T-helper 2 cell (primary cell): ENCODE data around the gene TMEM19.

Source experiments
- DNase-seq, 5 experiments: peaks; one replicate each; pipeline versions ENCODE4 v3.0.0 to v3.0.0-alpha.2; 2012 to 2022

Gene TMEM19

DNA sequence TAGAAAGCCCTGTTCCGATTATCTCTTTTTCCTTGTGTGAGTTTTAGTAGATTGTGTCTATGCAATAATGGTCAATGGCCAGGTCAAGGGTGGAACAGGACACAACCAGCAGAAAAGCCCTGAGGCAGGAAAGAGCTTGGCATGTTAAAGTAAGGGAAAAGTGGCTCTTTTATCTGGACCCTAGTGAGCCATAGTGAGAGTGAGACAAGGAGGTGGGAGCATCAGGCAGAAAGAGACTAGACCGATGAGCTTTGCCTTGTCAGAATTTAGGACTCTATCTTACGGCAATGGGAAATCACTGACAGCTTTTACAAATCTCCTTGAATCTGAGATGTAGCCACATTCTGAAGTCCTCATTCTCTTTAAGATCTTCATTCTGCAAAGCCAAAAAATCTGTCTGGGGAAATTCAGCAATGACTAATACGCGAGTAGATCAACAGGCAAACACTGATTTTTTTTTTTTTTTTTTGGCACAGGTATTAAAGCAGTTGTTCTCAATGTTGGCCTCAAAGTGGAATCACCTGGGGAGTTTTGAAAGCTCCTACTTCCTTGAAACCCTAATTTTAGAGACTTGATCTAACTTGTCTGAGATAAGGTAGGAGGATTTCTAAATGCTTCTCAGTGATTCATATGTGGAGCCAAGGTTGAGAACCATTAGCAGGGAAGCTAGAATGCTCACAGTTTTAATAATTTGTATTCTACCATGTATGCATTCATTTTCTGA is 33.9 kb downstream of the TMEM19 start:
- DNase-seq = no peak

GRCh38 chr12:71721783-71722505 is 36.1 kb downstream of the TMEM19 start:
- no peak for DNase-seq

GRCh38 chr12:71725011-71725410 is 39.1 kb downstream of the TMEM19 start:
- DNase-seq = no peak

DNA sequence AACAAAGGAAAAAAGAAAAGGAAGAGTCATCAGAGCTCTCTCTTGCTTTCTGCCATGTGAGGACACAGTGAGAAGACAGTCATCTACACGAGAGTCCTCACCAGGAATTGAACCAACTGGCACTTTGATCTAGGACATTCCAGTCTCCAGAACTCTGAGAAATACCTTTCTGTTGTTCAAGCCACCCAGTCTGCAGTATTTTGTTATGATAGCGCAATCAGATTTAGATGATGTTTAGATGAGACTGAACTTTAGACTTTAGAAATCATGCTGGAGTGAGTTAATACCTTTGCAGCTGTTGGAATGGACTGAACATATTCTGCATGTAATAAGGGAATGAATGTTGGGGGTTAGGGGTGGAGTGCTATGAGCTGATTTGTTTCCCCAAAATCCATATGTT is 40.7 kb downstream of the TMEM19 start:
- no peak for DNase-seq

DNA sequence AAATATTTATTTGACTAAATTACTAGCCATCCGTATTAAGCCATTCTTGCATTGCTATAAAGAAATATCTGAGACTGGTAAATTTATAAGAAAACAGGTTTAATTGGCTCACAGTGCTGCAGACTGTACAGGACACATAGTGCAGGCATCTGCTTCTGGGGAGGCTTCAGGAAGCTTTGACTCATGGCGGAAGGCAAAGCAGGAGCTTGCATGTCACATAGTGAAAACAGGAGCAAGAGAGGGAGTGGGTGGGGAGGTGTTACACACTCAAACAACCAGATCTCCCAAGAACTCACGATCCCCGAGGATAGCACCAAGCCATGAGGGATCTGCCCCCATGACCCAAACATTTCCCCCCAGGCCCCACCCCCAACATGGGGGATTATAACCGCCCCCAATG is 42.1 kb downstream of the TMEM19 start:
- no peak for DNase-seq

- DNase-seq = no peak
Measured at GRCh38 chr12:71730936-71731335, 45.1 kb downstream of the TMEM19 start.

- DNase-seq = peak in 1 of 5 experiments; percentile 8
Measured at GRCh38 chr12:71731439-71732356, 45.8 kb downstream of the TMEM19 start.

GRCh38 chr12:71732357-71732712 is 46.5 kb downstream of the TMEM19 start:
- DNase-seq = no peak

DNA sequence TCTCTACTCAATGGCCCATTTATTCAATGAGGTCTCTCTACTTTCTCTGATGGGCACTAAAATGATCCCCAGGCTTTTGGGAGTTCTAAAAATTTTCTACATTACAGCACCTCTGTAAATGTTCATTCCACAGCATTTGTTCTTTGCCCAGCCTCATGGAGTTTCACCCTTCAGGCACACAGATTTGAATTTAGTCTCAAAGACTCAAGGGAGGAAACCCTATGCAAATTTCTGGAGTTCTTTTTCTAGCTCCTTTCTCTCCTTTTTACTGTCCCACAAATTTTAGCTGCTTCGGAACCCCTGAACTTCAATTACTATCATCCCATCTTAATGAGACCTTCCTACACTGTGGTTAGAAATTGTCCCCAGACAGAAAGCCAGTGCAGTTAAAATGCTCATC is 51.3 kb downstream of the TMEM19 start:
- no peak for DNase-seq

DNA sequence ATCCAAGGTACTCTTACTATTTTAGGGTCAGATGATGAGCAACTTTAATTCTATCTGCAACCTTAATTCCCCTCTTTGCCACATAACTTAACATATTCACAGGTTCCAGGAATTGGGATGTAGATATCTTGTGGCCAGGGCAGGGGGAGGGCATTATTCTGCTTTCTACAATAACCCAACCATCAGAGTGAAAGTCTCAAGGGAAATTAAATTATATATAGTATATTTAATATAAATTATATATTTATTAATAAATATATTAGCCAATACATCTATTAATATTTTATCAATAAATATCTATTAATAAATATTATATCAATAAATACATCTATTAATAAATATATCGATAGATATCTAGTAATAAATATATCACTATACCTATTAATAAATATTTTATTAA is 57.1 kb downstream of the TMEM19 start:
- DNase-seq = no peak

- no peak for DNase-seq
Measured at GRCh38 chr12:71744522-71745300, 58.8 kb downstream of the TMEM19 start.

GRCh38 chr12:71746974-71747611 is 61.2 kb downstream of the TMEM19 start:
- peak in 3 of 5 experiments; percentile 7 to 63 (median 34) for DNase-seq

DNA sequence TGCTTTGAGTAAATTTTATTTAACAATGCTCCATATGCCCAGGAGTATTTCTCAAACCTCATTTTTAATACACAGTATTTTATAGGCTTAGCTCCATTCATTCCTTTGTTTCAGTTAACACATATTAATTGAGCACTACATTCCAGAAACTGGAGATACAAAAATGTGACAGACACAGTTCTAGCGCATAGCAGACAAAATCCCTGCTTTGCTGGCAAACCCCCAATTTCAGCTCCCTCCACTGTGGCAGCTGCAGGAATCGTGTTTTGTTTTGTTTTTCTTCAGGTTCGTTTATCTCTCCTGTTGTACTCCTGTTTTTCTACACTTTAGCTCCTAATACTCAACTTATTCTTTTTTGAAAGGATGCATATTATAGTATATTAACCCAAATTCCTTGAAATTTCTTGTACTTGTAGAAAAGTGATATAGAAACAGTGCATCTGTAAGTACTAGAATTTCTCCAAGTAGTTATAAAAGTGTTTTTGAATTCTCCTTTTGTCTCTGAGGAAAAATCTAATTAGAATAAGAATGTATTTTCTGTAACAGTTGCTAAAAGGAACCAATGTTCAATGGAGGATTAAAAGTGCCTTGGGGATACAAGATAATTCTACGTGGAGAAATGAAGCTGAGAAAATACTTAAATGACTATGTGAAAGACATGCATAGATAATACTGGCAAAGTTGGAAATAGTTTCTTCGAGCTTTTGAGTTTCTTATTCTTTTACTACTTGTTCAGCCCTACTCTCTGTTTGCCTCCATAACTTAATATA is 62.4 kb downstream of the TMEM19 start:
- no peak for DNase-seq

- no peak for DNase-seq
Measured at GRCh38 chr12:71749666-71750065, 63.8 kb downstream of the TMEM19 start.

- no peak for DNase-seq
Measured at GRCh38 chr12:71752891-71753290, 67.0 kb downstream of the TMEM19 start.
